ENCODE measurements around the gene NDUFV2. TPM values are rescaled to one million over a fixed set of nuclear protein-coding genes. Genes with fewer than 3 reads are reported as not detected.

Gene NDUFV2
- total and polyA plus RNA-seq, 2 of the 13 experiments (the other 11 are each of a cell fraction or from before 2014, with no cell fraction given), result 216 to 299 TPM

- in situ Hi-C loops (cut with HindIII; ENCODE audit: extremely low pct_ligation_motif_present, low pct_unique_long_range_greater_than_20kb) (no loop called here), intact Hi-C loops (cut with micrococcal nuclease; ENCODE audit: unreplicated experiment) (no loop called here)
- no peak for ATAC-seq
- ChIA-PET POLR2A (no interaction called here), CTCF (ENCODE audit: low intra/inter-chr PET ratio, low total read pairs) (no interaction called here)
- Histone ChIP-seq H3K9me3 (ENCODE audit: low read length) (no peaks in the 10 kb centered on the region), H3K27me3 (ENCODE audit: control insufficient read depth in 1 of 2, insufficient read depth in 2 of 2, low read length in 2 of 2) (no peaks in the 10 kb centered on the region), H2AFZ (ENCODE audit: low read length) (no peak overlapping the region), H3K36me3 (replicated peaks in 1 of 2; ENCODE audit: control insufficient read depth in 1 of 2, insufficient read depth in 2 of 2, low read length in 2 of 2) (no peaks in the 10 kb centered on the region), H3K4me1 (ENCODE audit: insufficient read depth, low read length) (peaks cover 59% of the 10 kb centered on the region), H3K9ac (ENCODE audit: insufficient read depth, low read depth, low read length) (no peak overlapping the region), H3K27ac (ENCODE audit: extremely low read length, insufficient read depth, low read length) (no peak overlapping the region), H4K20me1 (ENCODE audit: insufficient read depth, low read length) (no peaks in the 10 kb centered on the region), H3K4me2 (ENCODE audit: low read depth, low read length) (no peak overlapping the region), H3K79me2 (ENCODE audit: insufficient read depth, low read length) (no peaks in the 10 kb centered on the region), H3K4me3 (replicated peaks in 1 of 3; ENCODE audit: insufficient read depth in 1 of 3, low read depth in 2 of 3, low read length in 3 of 3) (no peak overlapping the region)
- 93% methylated on average over 2 of the region's 2 CpGs for WGBS (ENCODE audit: low lambda C conversion rate)
- no TSS peak for BruUV-seq (replicated peaks)
- DNase-seq (ENCODE audit: low spot score), result no peak
- no peak for TF ChIP-seq MTF1 (CRISPR knock-in tag; IDR thresholded peaks at IDR 0.05)
- TF ChIP-seq ZMAT5 (CRISPR knock-in tag; IDR thresholded peaks at IDR 0.05; ENCODE audit: borderline replicate concordance, low read depth), result no peak
- no peak for TF ChIP-seq KDM5A (IDR thresholded peaks at IDR 0.05; ENCODE audit: borderline replicate concordance, low read length)
- no peak for TF ChIP-seq ELF4 (CRISPR knock-in tag; IDR thresholded peaks at IDR 0.05; ENCODE audit: borderline replicate concordance)
- no peak for FAIRE-seq
Measured at GRCh38 chr18:9096685-9097084, 5.8 kb upstream of the NDUFV2 start.

- ATAC-seq, result no peak
- H2AFZ ChIP-seq (ENCODE audit: low read length), result no peak overlapping the region
- DNase-seq (ENCODE audit: low spot score), result no peak
- H3K27ac ChIP-seq (ENCODE audit: extremely low read length, insufficient read depth, low read length), result no peak overlapping the region
- no TSS peak for BruUV-seq (replicated peaks)
- H3K79me2 ChIP-seq (ENCODE audit: insufficient read depth, low read length), result no peaks in the 10 kb centered on the region
- in situ Hi-C loops (cut with HindIII; ENCODE audit: extremely low pct_ligation_motif_present, low pct_unique_long_range_greater_than_20kb), result no loop called here
- no peaks in the 10 kb centered on the region for H3K27me3 ChIP-seq (ENCODE audit: control insufficient read depth in 1 of 2, insufficient read depth in 2 of 2, low read length in 2 of 2)
- peaks cover 53% of the 10 kb centered on the region for H3K4me1 ChIP-seq (ENCODE audit: insufficient read depth, low read length)
- no peaks in the 10 kb centered on the region for H3K36me3 ChIP-seq (replicated peaks in 1 of 2; ENCODE audit: control insufficient read depth in 1 of 2, insufficient read depth in 2 of 2, low read length in 2 of 2)
- CTCF ChIA-PET (ENCODE audit: low intra/inter-chr PET ratio, low total read pairs), result no interaction called here
- H3K4me2 ChIP-seq (ENCODE audit: low read depth, low read length), result no peak overlapping the region
- intact Hi-C loops (cut with micrococcal nuclease; ENCODE audit: unreplicated experiment), result no loop called here
- no peaks in the 10 kb centered on the region for H4K20me1 ChIP-seq (ENCODE audit: insufficient read depth, low read length)
- POLR2A ChIA-PET, result no interaction called here
- H3K9me3 ChIP-seq (ENCODE audit: low read length), result no peaks in the 10 kb centered on the region
- no peak overlapping the region for H3K4me3 ChIP-seq (replicated peaks in 1 of 3; ENCODE audit: insufficient read depth in 1 of 3, low read depth in 2 of 3, low read length in 3 of 3)
- no peak overlapping the region for H3K9ac ChIP-seq (ENCODE audit: insufficient read depth, low read depth, low read length)
- WGBS (ENCODE audit: low lambda C conversion rate), result 94% methylated on average over 2 of the region's 2 CpGs
- FAIRE-seq, result no peak
- TF ChIP-seq GLMP (CRISPR knock-in tag; IDR thresholded peaks at IDR 0.05; ENCODE audit: borderline replicate concordance) (no peak), ARNT2 (CRISPR knock-in tag; IDR thresholded peaks at IDR 0.05; ENCODE audit: low read depth) (no peak), ASH2L (IDR thresholded peaks at IDR 0.05; ENCODE audit: insufficient read length, low read depth, low read length) (no peak), ZNF747 (CRISPR knock-in tag; IDR thresholded peaks at IDR 0.05; ENCODE audit: borderline replicate concordance) (no peak), HOMEZ (CRISPR knock-in tag; IDR thresholded peaks at IDR 0.05; ENCODE audit: low read depth) (no peak), ZBTB44 (CRISPR knock-in tag; IDR thresholded peaks at IDR 0.05) (no peak), ZFAT (CRISPR knock-in tag; conservative IDR thresholded peaks at IDR 0.05) (no peak), TIGD3 (CRISPR knock-in tag; IDR thresholded peaks at IDR 0.05; ENCODE audit: borderline replicate concordance) (no peak), RFX5 (IDR thresholded peaks at IDR 0.05; ENCODE audit: low read depth, low read length) (no peak)
Measured at GRCh38 chr18:9097349-9097748, 5.2 kb upstream of the NDUFV2 start.
